ENCODE data around the gene NEU4. TPM values are rescaled to one million over a fixed set of nuclear protein-coding genes. Genes with fewer than 3 reads are reported as not detected.

Gene NEU4
- total and polyA plus RNA-seq, 10 donors, result 0.04 to 1.9 (median 0.32) TPM; not detected in 3

- Histone ChIP-seq H3K9me3 (no peaks in the 10 kb centered on the region), H3K4me1 (peaks cover 0 to 31% (median 15%) of the 10 kb centered on the region in 6 donors), H3K27ac (no peak overlapping the region), H3K36me3 (no peaks in the 10 kb centered on the region), H3K27me3 (replicated peaks in 1 of 7) (peaks cover 0 to 77% (median 7%) of the 10 kb centered on the region in 7 donors), H3K4me3 (no peak overlapping the region)
- intact Hi-C loops (cut with DNase I; ENCODE audit: low total_unique reads), result no loop called here
- TF ChIP-seq POLR2A (IDR thresholded peaks at IDR 0.05), result no peak
- no peak for TF ChIP-seq POLR2AphosphoS5 (IDR thresholded peaks at IDR 0.05)
- TF ChIP-seq CTCF (IDR thresholded peaks at IDR 0.05 in 8 of 11, conservative IDR thresholded peaks at IDR 0.05 in 3 of 11), result no peak
- no peak for DNase-seq
- WGBS, 5 donors, result 87 to 91% (median 90%) methylated on average over 19 to 52 of the region's 52 CpGs
These were observed 5.9 kb downstream of the NEU4 start for GRCh38 chr2:241814643-241815476.

GRCh38 chr2:241815477-241816430 is 6.8 kb downstream of the NEU4 start:
- intact Hi-C loops (cut with DNase I; ENCODE audit: low total_unique reads), result no loop called here
- no peak overlapping the region for H3K27ac ChIP-seq
- H3K4me3 ChIP-seq, result no peak overlapping the region
- WGBS, 5 donors, result 84 to 89% (median 86%) methylated on average over 28 to 48 of the region's 48 CpGs
- H3K4me1 ChIP-seq, result peaks cover 0 to 31% (median 15%) of the 10 kb centered on the region in 6 donors
- TF ChIP-seq POLR2A (IDR thresholded peaks at IDR 0.05) (no peak), POLR2AphosphoS5 (IDR thresholded peaks at IDR 0.05) (no peak), CTCF (IDR thresholded peaks at IDR 0.05 in 8 of 11, conservative IDR thresholded peaks at IDR 0.05 in 3 of 11) (no peak)
- peak; percentile 41 for DNase-seq
- peaks cover 0 to 82% (median 7%) of the 10 kb centered on the region in 7 donors for H3K27me3 ChIP-seq (replicated peaks in 1 of 7)
- H3K36me3 ChIP-seq, result no peaks in the 10 kb centered on the region
- no peaks in the 10 kb centered on the region for H3K9me3 ChIP-seq

- peaks cover 0 to 34% (median 21%) of the 10 kb centered on the region in 6 donors for H3K4me1 ChIP-seq
- intact Hi-C loops (cut with DNase I; ENCODE audit: low total_unique reads), result no loop called here
- peaks cover 0 to 82% (median 7%) of the 10 kb centered on the region in 7 donors for H3K27me3 ChIP-seq (replicated peaks in 1 of 7)
- TF ChIP-seq CTCF (IDR thresholded peaks at IDR 0.05 in 8 of 11, conservative IDR thresholded peaks at IDR 0.05 in 3 of 11) (no peak), POLR2A (IDR thresholded peaks at IDR 0.05) (no peak), POLR2AphosphoS5 (IDR thresholded peaks at IDR 0.05) (no peak)
- no peak overlapping the region for H3K27ac ChIP-seq
- H3K36me3 ChIP-seq, result no peaks in the 10 kb centered on the region
- no peak for DNase-seq
- 69 to 83% (median 80%) methylated on average over 11 to 33 of the region's 33 CpGs for WGBS, 5 donors
- H3K9me3 ChIP-seq, result no peaks in the 10 kb centered on the region
- H3K4me3 ChIP-seq, result no peak overlapping the region
These were observed 7.6 kb downstream of the NEU4 start for GRCh38 chr2:241816431-241817121.

Measured in spleen (tissue), 11 donors.